GM12865 (cell line): Measurements from ENCODE around the gene RREB1.

Source experiments
- DNase-seq: peaks from one replicate; pipeline ENCODE4 v3.0.0; 2010; ENCODE audit warnings: low read depth
- H3K4me3 ChIP-seq: 2 replicates; pipeline ENCODE4 v1.5.1; 2011; ENCODE audit warnings: mild to moderate bottlenecking, low read depth, low read length, control low read depth
- CTCF ChIP-seq: IDR thresholded peaks from 2 replicates; pipeline ENCODE4 v1.5.1; 2011; ENCODE audit warnings: low read length, control low read depth, low read depth, inconsistent platforms; ENCODE audit not compliant: insufficient read depth; ENCODE audit errors: missing control alignments

The RREB1 gene

GRCh38 chr6:7073082-7073820, 34.5 kb upstream of the RREB1 start:
- TF ChIP-seq CTCF: no peak
- H3K4me3 ChIP-seq: no peak overlapping the region
- DNase-seq: no peak

- no peak overlapping the region for H3K4me3 ChIP-seq
- DNase-seq: peak; percentile 93
- no peak for TF ChIP-seq CTCF
Measured at GRCh38 chr6:7073821-7074525, 33.8 kb upstream of the RREB1 start.

GRCh38 chr6:7074870-7075269, 32.9 kb upstream of the RREB1 start:
- DNase-seq: no peak
- no peak overlapping the region for H3K4me3 ChIP-seq
- TF ChIP-seq CTCF: no peak

GRCh38 chr6:7075341-7076000, 32.3 kb upstream of the RREB1 start:
- no peak overlapping the region for H3K4me3 ChIP-seq
- TF ChIP-seq CTCF: no peak
- DNase-seq: no peak

- no peak for TF ChIP-seq CTCF
- H3K4me3 ChIP-seq: no peak overlapping the region
- no peak for DNase-seq
Measured at GRCh38 chr6:7077856-7078255, 29.9 kb upstream of the RREB1 start.

GRCh38 chr6:7078856-7079255, 28.9 kb upstream of the RREB1 start:
- no peak for DNase-seq
- no peak overlapping the region for H3K4me3 ChIP-seq
- TF ChIP-seq CTCF: no peak
